Raji (cell line): Measurements from ENCODE around the gene HRH3.

Source experiments
- POLR2A ChIP-seq: IDR thresholded peaks from 2 replicates; pipeline ENCODE4 v1.6.1; 2011; ENCODE audit warnings: low read depth, low read length, control low read depth; ENCODE audit not compliant: insufficient read depth

The HRH3 gene

DNA sequence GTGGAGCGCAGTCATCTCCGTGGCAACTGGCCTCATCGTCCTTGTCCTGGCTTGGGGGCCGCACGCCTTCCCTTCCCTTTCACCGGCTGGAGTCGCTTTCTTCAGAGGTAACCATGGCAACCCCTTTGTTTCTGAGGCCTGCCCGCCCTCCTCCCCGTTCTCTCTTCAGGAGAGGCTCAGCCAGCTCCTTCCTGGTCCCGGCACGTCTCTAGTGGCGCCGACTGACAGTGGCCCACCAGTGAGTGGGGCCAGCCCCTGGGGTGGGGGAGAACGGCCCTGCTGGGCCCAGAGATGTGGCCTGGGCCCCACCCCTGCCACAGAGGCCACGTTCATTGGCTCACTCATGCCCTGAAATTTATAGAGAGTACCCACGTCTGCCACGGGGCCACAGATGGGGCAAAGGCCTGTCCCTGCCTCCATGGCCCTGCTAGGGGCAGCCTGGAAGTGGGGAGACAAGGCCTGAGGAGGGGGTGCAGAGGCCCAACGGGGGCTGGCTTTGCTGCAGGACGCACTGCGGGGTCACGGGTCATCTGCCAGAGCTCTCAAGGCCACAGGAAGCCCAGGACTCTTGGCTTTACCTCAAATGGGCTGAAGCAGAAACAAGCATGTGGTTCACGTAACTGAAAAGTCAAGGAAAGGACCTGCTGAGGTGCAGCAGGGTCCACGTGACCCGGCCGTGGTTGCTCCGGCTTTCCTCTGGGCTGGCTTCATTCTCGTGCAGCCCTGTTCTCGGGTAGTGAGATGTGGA, 16.9 kb upstream of the HRH3 start:
- TF ChIP-seq POLR2A, result no peak

DNA sequence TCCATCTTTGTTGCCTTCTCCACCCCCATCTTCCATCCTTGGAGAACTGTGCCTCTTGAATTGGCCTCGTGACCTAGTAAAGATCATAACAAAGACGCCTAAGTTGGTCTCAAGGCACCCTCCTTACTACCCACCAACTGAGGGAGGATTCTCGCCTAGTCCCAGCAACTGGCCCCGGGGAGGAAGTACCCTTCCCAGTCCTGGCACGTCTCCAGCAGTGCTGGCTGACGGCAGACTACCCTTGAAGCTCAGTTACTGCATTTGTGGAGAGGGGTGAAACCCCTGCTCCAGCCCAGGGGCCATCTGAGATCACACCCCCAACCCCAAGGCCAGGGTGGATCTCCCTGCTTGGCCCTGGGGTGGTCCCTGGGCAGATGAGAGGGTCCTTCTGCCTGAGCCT, 16.1 kb upstream of the HRH3 start:
- TF ChIP-seq POLR2A, result no peak

- no peak for TF ChIP-seq POLR2A
These were observed 15.7 kb upstream of the HRH3 start for GRCh38 chr20:62235777-62236157.

GRCh38 chr20:62235001-62235776, 15.1 kb upstream of the HRH3 start:
- no peak for TF ChIP-seq POLR2A

DNA sequence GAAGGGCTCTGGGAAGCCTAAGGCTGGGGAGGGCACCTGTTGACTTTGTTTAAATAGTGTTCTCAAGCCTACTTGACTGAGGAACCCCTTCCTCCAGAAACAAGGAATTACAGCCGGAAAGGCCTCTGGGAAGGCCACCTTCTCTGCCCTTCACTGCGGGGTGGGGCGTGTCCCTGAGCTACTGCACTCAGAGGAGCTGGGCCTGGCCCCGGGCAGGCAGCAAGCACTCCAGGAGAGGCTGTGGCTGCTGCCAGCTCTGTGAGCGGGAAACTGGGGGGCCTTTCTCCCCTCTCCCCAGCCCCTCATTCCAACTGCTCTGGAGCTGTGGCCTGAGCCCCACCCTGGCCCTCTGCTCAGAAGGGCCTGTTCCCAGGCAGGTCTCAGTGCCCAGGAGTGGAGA, 14.3 kb upstream of the HRH3 start:
- TF ChIP-seq POLR2A, result no peak

GRCh38 chr20:62233684-62234083, 13.6 kb upstream of the HRH3 start:
- no peak for TF ChIP-seq POLR2A

DNA sequence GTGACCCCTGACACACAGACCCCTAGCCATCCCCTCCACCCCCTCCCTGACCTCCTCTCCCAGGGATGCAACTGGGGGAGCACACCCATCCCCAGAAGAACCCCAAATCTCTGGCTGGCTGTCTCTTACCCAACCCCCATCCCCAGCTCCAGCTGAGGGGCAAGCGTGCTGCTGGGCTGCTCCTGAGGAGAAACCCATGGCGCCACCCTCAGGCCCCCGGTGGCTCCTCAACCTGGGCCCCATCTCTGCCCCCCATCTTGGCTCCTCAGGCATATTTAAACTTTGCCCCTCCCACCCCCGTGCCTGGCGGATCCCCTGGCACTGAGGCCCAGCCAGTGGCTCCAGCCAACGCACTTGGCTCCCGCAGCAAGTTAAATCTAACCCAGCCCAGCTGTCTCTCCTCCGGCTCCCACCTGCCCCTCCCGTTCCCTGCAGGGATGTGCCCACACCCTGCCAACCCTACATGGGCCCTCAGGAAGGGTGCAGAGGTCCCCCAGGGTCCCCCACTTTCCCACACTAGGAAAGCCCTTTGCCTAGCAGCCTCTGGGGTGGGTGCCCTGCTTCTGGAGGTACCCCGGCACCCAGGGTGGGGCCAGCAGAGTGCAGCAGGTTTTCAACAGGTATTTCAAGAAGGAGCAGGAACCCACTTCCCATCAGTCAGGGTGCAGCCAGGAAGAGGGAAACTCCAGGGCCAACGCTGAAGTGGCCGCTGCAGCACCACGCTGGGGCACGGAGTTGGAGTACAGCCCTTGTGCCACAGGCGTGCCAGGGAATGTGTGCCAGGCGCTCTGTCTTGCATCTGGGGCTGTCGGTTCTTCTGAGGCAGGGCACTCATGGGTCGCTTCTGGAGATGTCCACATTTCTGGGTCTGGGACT, 12.9 kb upstream of the HRH3 start:
- no peak for TF ChIP-seq POLR2A

- TF ChIP-seq POLR2A, result no peak
These were observed 12.1 kb upstream of the HRH3 start for GRCh38 chr20:62232194-62232593.

DNA sequence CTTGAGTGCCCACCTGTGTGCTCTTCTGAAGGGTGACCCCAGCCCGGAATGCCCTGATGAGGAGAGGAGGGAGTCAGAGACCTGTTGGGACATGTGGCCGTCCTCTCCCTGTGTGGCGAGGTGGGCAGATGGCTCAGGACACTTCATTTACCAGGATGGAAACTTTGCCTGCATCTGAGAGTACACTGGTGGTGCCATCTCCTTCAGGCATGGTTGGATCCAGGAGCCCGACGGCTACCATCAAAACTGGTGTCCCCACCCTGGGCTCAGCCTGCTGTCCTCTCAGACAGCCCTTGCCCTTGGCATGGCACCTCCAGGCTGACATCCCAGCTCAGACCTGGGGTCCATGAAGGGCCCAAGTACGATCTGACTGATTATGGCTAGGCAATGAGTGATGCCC, 11.2 kb upstream of the HRH3 start:
- no peak for TF ChIP-seq POLR2A

DNA sequence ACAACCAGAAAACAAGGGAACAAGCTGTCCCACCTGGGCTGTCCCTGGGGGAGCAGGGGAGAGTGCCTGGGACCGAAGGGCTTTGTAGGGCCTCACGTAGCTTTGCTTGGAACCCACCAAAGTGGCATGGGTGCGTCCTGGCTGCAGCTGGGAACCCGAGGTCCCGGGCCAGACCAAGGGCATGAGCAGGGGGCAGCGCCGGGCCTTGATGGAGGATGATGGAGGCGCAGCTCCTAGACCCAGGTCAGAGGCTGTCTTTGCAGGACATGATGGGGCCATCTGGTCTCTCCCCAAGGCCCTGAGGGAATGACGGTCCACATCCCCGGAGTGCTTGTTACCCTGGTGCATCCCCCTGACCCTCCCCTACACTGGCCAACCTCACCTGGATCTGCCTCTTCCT, 10.6 kb upstream of the HRH3 start:
- TF ChIP-seq POLR2A, result no peak

DNA sequence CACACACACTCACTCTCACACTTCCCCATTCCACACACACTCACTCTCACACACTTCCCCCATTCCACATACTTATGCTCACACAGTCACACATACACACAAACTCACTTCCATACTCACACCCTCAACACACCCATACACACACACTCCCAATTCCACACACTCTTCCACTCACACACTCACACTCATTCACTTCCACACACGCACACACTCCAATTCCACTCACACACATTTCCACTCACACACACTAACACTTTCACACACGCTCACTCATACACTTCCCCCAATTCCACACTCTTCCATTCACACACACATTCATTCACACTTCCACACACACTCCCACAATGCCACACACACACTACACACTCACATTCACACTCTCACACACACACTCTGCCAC, 10.2 kb upstream of the HRH3 start:
- TF ChIP-seq POLR2A, result no peak

GRCh38 chr20:62229667-62230066, 9.6 kb upstream of the HRH3 start:
- TF ChIP-seq POLR2A, result no peak

- TF ChIP-seq POLR2A, result no peak
These were observed 9.0 kb upstream of the HRH3 start for GRCh38 chr20:62228982-62229545.

GRCh38 chr20:62227977-62228958, 8.2 kb upstream of the HRH3 start:
- no peak for TF ChIP-seq POLR2A
